Tibial nerve (tissue), 4 donors: ENCODE results near the gene RBM47. TPM values are rescaled to one million over a fixed set of nuclear protein-coding genes. Genes with fewer than 3 reads are reported as not detected.
"Not testable (repeated sequence)": the region's sequence is repeated elsewhere in the genome, so short reads cannot be mapped to it uniquely, and the experiment has no call there.

Experiments used
- DNase-seq, 2 donors: peaks; one replicate each; pipeline ENCODE4 v3.0.0-alpha.2; 2019; ENCODE audit warnings: low spot score in 2 of 2
- H3K27ac ChIP-seq, 4 donors: fragments of 200-600 bp; sonication (generic) in 3 of 4; one replicate each; pipeline ENCODE4 v1.5.1; 2017 to 2019; ENCODE audit warnings: mild to moderate bottlenecking in 1 of 4
- H3K27me3 ChIP-seq, 2 donors: fragments of 200-600 bp; sonication (generic) in 1 of 2; one replicate each; pipeline versions ENCODE4 v1.5.1 to v1.6.0; 2017 to 2019
- H3K36me3 ChIP-seq, 3 donors: fragments of 200-600 bp; sonication (generic); one replicate each; pipeline ENCODE4 v1.5.1; 2018 to 2019
- H3K4me1 ChIP-seq, 4 donors: fragments of 200-600 bp; sonication (generic) in 3 of 4; one replicate each; pipeline ENCODE4 v1.5.1; 2017 to 2019
- H3K4me3 ChIP-seq, 4 donors: fragments of 200-600 bp; sonication (generic) in 3 of 4; one replicate each; pipeline ENCODE4 v1.5.1; 2017 to 2019; ENCODE audit warnings: mild to moderate bottlenecking in 1 of 4, moderate library complexity in 1 of 4
- H3K9me3 ChIP-seq, 4 donors: fragments of 200-600 bp; sonication (generic) in 3 of 4; one replicate each; pipeline ENCODE4 v1.5.1; 2017 to 2019
- EP300 ChIP-seq, 2 donors: sonication (generic); formaldehyde crosslinking; IDR thresholded peaks; one replicate each; pipeline ENCODE4 v1.6.1; 2017; ENCODE audit warnings: antibody characterized with exemption in 2 of 2, mild to moderate bottlenecking in 1 of 2
- POLR2A ChIP-seq, 2 donors: fragments of 450-650 bp; IDR thresholded peaks; one replicate each; pipeline ENCODE4 v1.6.1; 2017; ENCODE audit warnings: antibody characterized with exemption in 2 of 2, mild to moderate bottlenecking in 2 of 2, moderate library complexity in 2 of 2
- WGBS, 2 donors: methylation state at CpG; one replicate each; pipeline ENCODE4 v1.1.5; 2018; 5-methylcytosine and 5-hydroxymethylcytosine counted together
- total RNA-seq, 4 donors: library from RNA; depleted of rRNA; stranded (reverse); fragments of >200 nt; gene quantifications; one replicate each; pipeline ENCODE4 v1.1.0, GENCODE V29; 2016
- TF ChIP-seq, protein P1 (sequence below), 5 experiments: fragments of 200-600 bp in 3 of 5; fragments of 450-650 bp in 2 of 5; sonication (generic) in 3 of 5; IDR thresholded peaks; one replicate each; pipeline ENCODE4 v1.5.1; 2016 to 2019; ENCODE audit warnings: antibody characterized with exemption in 5 of 5, mild to moderate bottlenecking in 3 of 5, moderate library complexity in 2 of 5

Gene RBM47
- total RNA-seq, 4 donors from 2014 or later = 22.8 to 93.9 (median 41.0) TPM

GRCh38 chr4:40552536-40552935 is 77.1 kb downstream of the RBM47 start:
- Histone ChIP-seq H3K4me1 (no peaks in the 10 kb centered on the region), H3K27me3 (no peaks in the 10 kb centered on the region), H3K36me3 (no peaks in the 10 kb centered on the region), H3K9me3 (no peaks in the 10 kb centered on the region), H3K27ac (no peak overlapping the region), H3K4me3 (no peak overlapping the region)
- no peak for DNase-seq
- TF ChIP-seq POLR2A (IDR thresholded peaks at IDR 0.05) (no peak), EP300 (IDR thresholded peaks at IDR 0.05) (no peak)
- TF ChIP-seq, protein P1, sequence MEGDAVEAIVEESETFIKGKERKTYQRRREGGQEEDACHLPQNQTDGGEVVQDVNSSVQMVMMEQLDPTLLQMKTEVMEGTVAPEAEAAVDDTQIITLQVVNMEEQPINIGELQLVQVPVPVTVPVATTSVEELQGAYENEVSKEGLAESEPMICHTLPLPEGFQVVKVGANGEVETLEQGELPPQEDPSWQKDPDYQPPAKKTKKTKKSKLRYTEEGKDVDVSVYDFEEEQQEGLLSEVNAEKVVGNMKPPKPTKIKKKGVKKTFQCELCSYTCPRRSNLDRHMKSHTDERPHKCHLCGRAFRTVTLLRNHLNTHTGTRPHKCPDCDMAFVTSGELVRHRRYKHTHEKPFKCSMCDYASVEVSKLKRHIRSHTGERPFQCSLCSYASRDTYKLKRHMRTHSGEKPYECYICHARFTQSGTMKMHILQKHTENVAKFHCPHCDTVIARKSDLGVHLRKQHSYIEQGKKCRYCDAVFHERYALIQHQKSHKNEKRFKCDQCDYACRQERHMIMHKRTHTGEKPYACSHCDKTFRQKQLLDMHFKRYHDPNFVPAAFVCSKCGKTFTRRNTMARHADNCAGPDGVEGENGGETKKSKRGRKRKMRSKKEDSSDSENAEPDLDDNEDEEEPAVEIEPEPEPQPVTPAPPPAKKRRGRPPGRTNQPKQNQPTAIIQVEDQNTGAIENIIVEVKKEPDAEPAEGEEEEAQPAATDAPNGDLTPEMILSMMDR (IDR thresholded peaks at IDR 0.05) = no peak
- WGBS, 2 donors = 66 to 74% methylated on average over 6 of the region's 6 CpGs

DNA sequence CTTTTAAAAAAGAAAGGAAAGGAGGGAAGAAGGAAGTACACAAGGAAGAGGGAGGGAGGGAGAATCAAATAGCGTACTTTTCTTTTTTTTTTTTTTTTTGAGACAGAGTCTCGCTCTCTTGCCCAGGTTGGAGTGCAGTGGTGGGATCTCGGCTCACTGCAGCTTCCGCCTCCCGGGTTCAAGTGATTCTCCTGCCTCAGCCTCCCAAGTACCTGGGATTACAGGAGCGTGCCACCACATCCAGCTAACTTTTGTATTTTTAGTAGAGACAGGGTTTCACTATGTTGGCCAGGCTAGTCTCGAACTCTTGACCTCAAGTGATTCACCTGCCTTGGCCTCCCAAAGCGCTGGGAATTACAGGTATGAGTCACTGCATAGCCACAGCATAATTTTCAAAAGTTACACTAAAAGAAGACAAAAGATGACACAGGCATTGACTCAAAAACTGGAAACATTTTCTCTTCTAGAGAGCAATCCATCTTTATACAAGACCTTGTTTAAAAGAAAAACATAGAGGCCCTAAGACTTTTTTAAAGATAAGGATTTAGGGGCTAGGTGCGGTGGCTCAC is 78.0 kb downstream of the RBM47 start:
- not testable (repeated sequence) for H3K9me3 ChIP-seq, H3K27me3 ChIP-seq, H3K4me1 ChIP-seq, DNase-seq, H3K36me3 ChIP-seq
- 69 to 73% methylated on average over 9 of the region's 9 CpGs for WGBS, 2 donors
- Histone ChIP-seq H3K27ac (peak overlapping the region in 2 of 4 donors; percentile 51 to 63), H3K4me3 (peak overlapping the region in 2 of 4 donors; percentile 6 to 17)

DNA sequence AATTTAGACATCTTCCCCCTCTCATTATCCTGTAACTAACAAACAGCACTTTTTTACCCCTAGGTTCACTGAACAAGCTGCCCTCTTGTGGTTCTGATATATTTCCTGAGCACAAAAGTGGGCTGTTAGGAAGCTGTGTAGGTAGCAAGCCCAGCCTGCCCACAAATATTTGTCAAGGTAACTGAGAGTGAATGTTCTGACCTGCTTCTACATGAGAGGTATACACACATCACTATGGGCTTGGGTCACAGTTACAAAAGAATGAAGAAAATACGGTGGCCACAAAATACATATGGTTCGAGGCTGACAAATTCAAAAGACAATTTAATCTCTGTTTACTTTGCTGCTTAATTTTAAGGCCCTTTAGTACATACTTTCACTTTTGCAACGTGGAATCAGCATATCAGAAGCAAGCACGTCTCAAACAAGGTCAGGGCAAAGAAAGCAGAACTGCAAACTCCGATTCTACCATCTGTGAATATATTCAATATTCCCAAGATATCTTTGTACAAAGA is 78.7 kb downstream of the RBM47 start:
- TF ChIP-seq, protein P1 (IDR thresholded peaks at IDR 0.05) = no peak
- H3K9me3 ChIP-seq = no peaks in the 10 kb centered on the region
- 22 to 29% methylated on average over 5 of the region's 5 CpGs for WGBS, 2 donors
- H3K36me3 ChIP-seq = no peaks in the 10 kb centered on the region
- no peak for DNase-seq
- H3K4me1 ChIP-seq = no peaks in the 10 kb centered on the region
- H3K4me3 ChIP-seq = peak overlapping the region in 2 of 4 donors; percentile 6 to 17
- peak overlapping the region in 2 of 4 donors; percentile 51 to 63 for H3K27ac ChIP-seq
- no peaks in the 10 kb centered on the region for H3K27me3 ChIP-seq

- no peak for DNase-seq
- H3K9me3 ChIP-seq = no peaks in the 10 kb centered on the region
- no peaks in the 10 kb centered on the region for H3K27me3 ChIP-seq
- TF ChIP-seq, protein P1 (IDR thresholded peaks at IDR 0.05) = no peak
- no peak for TF ChIP-seq EP300 (IDR thresholded peaks at IDR 0.05)
- no peak for TF ChIP-seq POLR2A (IDR thresholded peaks at IDR 0.05)
- peak overlapping the region in 1 of 4 donors; percentile 51 for H3K27ac ChIP-seq
- WGBS, 2 donors = 83 to 91% methylated on average over 5 of the region's 5 CpGs
- H3K36me3 ChIP-seq = no peaks in the 10 kb centered on the region
- no peak overlapping the region for H3K4me3 ChIP-seq
- H3K4me1 ChIP-seq = no peaks in the 10 kb centered on the region
Observed at GRCh38 chr4:40550196-40550595, 79.5 kb downstream of the RBM47 start.

DNA sequence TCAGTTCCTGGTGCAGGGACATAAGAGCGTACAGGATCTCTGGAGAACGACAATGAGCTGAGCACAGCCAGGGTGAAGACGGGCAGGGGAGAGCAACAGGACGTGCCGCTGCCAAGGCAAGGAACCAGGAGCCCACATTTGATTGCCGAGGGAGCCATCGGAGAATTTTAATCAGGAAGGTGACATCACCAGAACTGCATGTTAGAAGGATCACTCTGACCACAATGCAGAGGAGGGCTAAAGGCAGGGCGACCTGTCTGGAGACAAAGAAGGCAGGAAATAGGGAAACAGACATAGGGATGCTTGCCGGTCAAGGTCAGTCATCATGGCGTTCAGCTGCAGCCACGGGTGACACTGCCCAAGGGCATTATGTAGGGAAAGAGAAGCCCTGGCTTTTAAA is 81.4 kb downstream of the RBM47 start:
- no peaks in the 10 kb centered on the region for H3K9me3 ChIP-seq
- no peaks in the 10 kb centered on the region for H3K4me1 ChIP-seq
- H3K27ac ChIP-seq = no peak overlapping the region
- DNase-seq = no peak
- TF ChIP-seq EP300 (IDR thresholded peaks at IDR 0.05) = no peak
- no peak for TF ChIP-seq POLR2A (IDR thresholded peaks at IDR 0.05)
- TF ChIP-seq, protein P1 (IDR thresholded peaks at IDR 0.05) = no peak
- H3K36me3 ChIP-seq = no peaks in the 10 kb centered on the region
- 75 to 79% methylated on average over 11 of the region's 11 CpGs for WGBS, 2 donors
- H3K27me3 ChIP-seq = no peaks in the 10 kb centered on the region
- no peak overlapping the region for H3K4me3 ChIP-seq

GRCh38 chr4:40547789-40548132 is 81.9 kb downstream of the RBM47 start:
- TF ChIP-seq EP300 (IDR thresholded peaks at IDR 0.05) (no peak), POLR2A (IDR thresholded peaks at IDR 0.05) (no peak)
- TF ChIP-seq, protein P1 (IDR thresholded peaks at IDR 0.05) = no peak
- WGBS, 2 donors = 86 to 93% methylated on average over 2 of the region's 2 CpGs
- Histone ChIP-seq H3K4me1 (no peaks in the 10 kb centered on the region), H3K27me3 (no peaks in the 10 kb centered on the region), H3K36me3 (no peaks in the 10 kb centered on the region), H3K9me3 (no peaks in the 10 kb centered on the region), H3K27ac (no peak overlapping the region), H3K4me3 (no peak overlapping the region)
- DNase-seq = no peak
